Measurements from ENCODE around the gene RBM38.

Gene RBM38

GRCh38 chr20:57382516-57382915 is 8.7 kb upstream of the RBM38 start:
- H2AFZ ChIP-seq: no peak overlapping the region
- no peaks in the 10 kb centered on the region for H3K9me3 ChIP-seq (ENCODE audit: control insufficient read depth, low read length)
- H3K79me2 ChIP-seq: no peaks in the 10 kb centered on the region
- no peaks in the 10 kb centered on the region for H3K36me3 ChIP-seq (ENCODE audit: control insufficient read depth, insufficient read depth, low read length)
- H3K27ac ChIP-seq: no peak overlapping the region
- no peak overlapping the region for H3K4me2 ChIP-seq (ENCODE audit: low read length)
- no peaks in the 10 kb centered on the region for H3K27me3 ChIP-seq (ENCODE audit: control insufficient read depth, insufficient read depth, low read length)
- TF ChIP-seq CTCF (IDR thresholded peaks at IDR 0.05): no peak
- no peaks in the 10 kb centered on the region for H3K4me1 ChIP-seq
- H3K9ac ChIP-seq: no peak overlapping the region
- no peak overlapping the region for H3K4me3 ChIP-seq (ENCODE audit: low read depth, low read length)

- no peaks in the 10 kb centered on the region for H3K79me2 ChIP-seq
- H3K4me3 ChIP-seq (ENCODE audit: low read depth, low read length): no peak overlapping the region
- H3K4me2 ChIP-seq (ENCODE audit: low read length): no peak overlapping the region
- no peaks in the 10 kb centered on the region for H3K4me1 ChIP-seq
- no peak overlapping the region for H3K9ac ChIP-seq
- H3K27me3 ChIP-seq (ENCODE audit: control insufficient read depth, insufficient read depth, low read length): no peaks in the 10 kb centered on the region
- H3K36me3 ChIP-seq (ENCODE audit: control insufficient read depth, insufficient read depth, low read length): no peaks in the 10 kb centered on the region
- TF ChIP-seq CTCF (IDR thresholded peaks at IDR 0.05): no peak
- no peak overlapping the region for H2AFZ ChIP-seq
- no peaks in the 10 kb centered on the region for H3K9me3 ChIP-seq (ENCODE audit: control insufficient read depth, low read length)
- H3K27ac ChIP-seq: no peak overlapping the region
These were observed 7.5 kb upstream of the RBM38 start for GRCh38 chr20:57383447-57384347.

- Histone ChIP-seq H3K9me3 (ENCODE audit: control insufficient read depth, low read length) (no peaks in the 10 kb centered on the region), H3K27ac (no peak overlapping the region), H3K9ac (no peak overlapping the region), H3K4me3 (ENCODE audit: low read depth, low read length) (no peak overlapping the region), H3K36me3 (ENCODE audit: control insufficient read depth, insufficient read depth, low read length) (no peaks in the 10 kb centered on the region), H3K79me2 (no peaks in the 10 kb centered on the region), H3K4me1 (no peaks in the 10 kb centered on the region), H3K4me2 (ENCODE audit: low read length) (no peak overlapping the region), H3K27me3 (ENCODE audit: control insufficient read depth, insufficient read depth, low read length) (no peaks in the 10 kb centered on the region), H2AFZ (no peak overlapping the region)
- no peak for TF ChIP-seq CTCF (IDR thresholded peaks at IDR 0.05)
These were observed 6.7 kb upstream of the RBM38 start for GRCh38 chr20:57384486-57384885.

GRCh38 chr20:57384953-57385761 is 6.0 kb upstream of the RBM38 start:
- H3K27ac ChIP-seq: no peak overlapping the region
- no peak overlapping the region for H2AFZ ChIP-seq
- no peak overlapping the region for H3K4me3 ChIP-seq (ENCODE audit: low read depth, low read length)
- H3K79me2 ChIP-seq: no peaks in the 10 kb centered on the region
- H3K27me3 ChIP-seq (ENCODE audit: control insufficient read depth, insufficient read depth, low read length): no peaks in the 10 kb centered on the region
- H3K9ac ChIP-seq: no peak overlapping the region
- H3K36me3 ChIP-seq (ENCODE audit: control insufficient read depth, insufficient read depth, low read length): no peaks in the 10 kb centered on the region
- no peak for TF ChIP-seq CTCF (IDR thresholded peaks at IDR 0.05)
- H3K9me3 ChIP-seq (ENCODE audit: control insufficient read depth, low read length): no peaks in the 10 kb centered on the region
- no peak overlapping the region for H3K4me2 ChIP-seq (ENCODE audit: low read length)
- H3K4me1 ChIP-seq: no peaks in the 10 kb centered on the region

All from parathyroid adenoma (tissue), 2 donors.